KG1 (cell line): ENCODE results near the gene CERT1.

ENCODE experiments used
- DNase-seq: peaks from one replicate; lab custom pipeline; 2025; lab: John Stamatoyannopoulos, UW

Gene CERT1

DNA sequence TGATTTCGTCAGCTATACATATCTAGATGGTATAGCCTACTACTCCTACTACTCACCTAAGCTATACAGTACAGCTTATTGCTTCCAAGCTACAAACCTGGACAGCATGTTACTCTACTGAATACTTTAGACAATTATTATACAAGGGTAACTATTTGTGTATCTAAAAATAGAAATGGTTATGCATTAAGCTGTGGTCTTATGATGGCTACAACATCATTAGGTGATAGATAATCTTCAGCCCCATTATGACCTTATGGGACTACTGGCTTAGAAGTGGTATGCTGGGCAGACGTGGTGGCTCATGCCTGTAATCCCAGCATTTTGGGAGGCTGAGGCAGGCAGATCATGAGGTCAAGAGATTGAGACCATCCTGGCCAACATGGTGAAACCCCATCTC lies 40.2 kb downstream of the CERT1 start:
- no peak for DNase-seq

DNA sequence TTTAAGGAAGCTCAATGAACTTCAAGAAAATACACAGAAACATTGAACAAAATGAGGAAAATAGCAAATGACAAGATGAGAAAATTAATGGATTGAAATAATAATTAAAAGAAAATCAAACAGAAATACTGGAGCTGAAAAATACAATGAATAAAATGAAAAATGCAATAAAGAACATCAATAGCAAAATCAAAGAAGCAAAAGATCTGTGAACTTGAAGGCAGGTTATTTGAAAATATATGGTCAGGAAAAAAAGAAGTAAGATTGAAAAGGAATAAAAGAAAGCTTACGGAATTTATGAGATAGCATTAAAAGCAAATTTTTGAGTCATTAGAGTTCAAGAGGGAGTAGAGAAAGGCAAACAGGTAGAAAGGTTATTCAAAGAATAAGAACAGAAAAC lies 42.4 kb downstream of the CERT1 start:
- DNase-seq = no peak

GRCh38 chr5:75468593-75468992 lies 42.8 kb downstream of the CERT1 start:
- no peak for DNase-seq

DNA sequence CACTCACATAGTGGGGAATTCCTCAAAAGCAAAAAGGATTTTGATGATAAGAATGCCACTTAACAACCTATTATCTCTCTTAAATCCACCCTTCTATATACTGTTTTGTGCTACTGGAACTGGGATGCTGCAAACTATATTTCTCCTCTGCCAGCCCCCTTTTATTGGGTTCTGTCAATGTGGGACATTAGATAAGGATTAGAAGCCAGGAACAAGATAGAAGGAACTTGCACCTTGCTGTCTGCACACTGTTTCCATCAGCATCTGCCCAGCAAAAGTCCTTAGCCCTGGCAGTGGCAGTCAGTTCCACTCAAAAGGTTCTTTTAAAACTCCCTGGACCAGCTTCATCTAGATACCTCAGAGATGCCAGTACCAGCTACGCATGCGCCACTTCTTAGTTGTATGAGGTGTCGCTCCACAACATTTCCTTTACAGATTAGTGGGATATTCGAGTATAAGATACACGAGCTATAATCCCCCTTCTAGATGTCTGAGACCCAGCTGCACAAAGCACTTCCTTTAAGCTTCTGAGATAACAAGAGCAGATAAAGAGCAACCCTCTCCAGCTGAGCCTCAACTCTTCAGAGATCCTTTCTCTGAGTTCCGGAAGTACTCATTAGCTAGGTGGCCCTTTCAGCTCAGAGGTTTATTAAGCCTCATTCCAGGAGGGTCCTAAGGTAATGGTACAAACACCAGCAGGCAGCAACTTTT lies 45.3 kb downstream of the CERT1 start:
- no peak for DNase-seq

- DNase-seq = no peak
Measured at GRCh38 chr5:75465480-75465879, 45.9 kb downstream of the CERT1 start.

DNA sequence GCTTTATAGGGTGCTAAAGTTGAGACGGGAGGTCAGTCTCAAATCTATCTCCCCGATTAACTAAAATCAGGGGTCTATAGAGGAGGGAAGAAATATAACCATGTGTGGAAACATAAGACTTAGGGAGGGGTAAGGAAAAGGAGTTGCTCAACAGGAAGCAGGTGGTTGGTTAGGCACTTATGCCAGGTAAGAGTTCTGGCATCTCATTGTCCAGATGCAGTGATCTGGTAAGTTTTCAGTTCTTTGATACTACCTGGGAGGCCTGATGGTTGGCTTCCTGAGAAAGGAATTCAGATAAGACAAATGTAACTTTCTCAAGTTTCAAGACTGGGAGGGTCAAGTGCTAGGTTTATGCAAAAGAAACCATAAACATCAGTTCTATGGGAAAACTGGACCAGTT lies 47.7 kb downstream of the CERT1 start:
- DNase-seq = no peak

- DNase-seq = no peak
Measured at GRCh38 chr5:75461679-75462078, 49.8 kb downstream of the CERT1 start.

GRCh38 chr5:75460942-75461610 lies 50.4 kb downstream of the CERT1 start:
- no peak for DNase-seq

DNA sequence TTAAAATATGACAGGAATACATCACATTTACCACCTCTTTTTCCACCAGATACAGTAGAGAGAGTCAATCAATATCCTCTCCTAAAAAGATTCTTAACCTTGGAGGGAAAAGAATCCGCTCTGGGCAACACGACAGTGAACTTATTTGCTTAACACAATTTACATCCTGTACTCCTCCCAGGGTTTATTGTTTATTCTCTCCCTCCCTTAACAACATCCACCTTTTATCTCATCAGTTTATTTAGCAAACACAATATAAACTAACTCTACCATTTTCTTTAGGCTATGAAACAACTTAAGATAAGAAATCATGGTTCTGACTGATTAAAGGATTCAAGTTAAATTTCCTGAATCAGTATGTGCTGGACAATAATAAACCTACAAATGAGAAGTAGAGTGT lies 50.9 kb downstream of the CERT1 start:
- no peak for DNase-seq

DNA sequence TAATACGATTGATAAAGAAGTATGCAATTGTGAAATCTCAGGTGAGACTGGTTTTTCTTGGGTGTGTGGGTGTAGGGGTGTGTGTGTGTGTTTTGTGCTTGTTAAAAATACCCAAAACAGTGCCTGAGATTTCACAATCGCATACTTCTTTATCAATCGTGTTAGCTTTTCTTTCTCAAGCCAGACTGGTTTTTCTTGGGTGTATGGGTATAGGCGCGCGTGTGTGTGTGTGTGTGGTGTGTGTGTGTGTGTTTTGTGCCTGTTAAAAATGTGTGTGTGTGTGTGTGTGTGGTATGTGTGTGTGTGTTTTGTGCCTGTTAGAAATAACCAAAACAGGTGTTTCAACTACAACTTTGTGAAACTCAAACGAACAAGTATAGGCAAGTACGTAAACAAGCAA lies 53.7 kb downstream of the CERT1 start:
- no peak for DNase-seq

DNA sequence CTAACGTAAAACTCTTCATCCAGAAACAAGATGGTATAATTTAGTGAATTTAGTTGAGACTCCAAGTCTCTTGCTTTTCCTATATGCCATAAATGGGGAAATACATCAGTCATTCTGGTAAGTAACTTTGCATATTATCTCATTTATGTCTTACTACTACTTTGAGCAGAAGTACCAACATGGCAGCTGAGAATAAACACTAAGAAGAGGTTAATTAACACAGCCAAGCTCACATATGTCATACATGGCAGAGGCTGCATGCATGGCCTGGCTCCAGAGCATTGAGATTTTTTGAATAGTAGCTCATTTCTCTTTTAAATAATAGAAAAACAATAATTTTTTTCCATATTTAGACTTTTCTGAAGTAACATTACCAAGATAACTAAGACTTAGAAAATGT lies 54.3 kb downstream of the CERT1 start:
- no peak for DNase-seq

DNA sequence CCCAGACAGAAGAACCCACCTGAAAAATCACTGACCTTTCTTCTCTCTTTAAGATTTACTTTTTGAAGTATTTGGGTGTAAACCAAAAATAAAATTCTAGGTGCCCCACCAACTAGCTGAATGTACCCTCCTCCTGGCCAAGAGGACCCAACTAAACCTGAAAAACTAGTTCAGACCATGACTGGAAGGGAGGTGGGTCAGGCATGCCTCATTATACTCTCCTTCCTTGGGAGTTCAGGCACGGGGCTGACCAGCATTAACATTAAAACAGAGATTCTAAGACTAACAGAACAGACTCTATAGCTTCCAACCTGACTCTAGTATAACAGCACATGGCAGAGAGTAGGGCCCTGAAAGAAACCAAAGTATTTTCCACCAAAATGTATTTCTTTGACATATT lies 61.4 kb downstream of the CERT1 start:
- DNase-seq = no peak

GRCh38 chr5:75446068-75446467 lies 65.4 kb downstream of the CERT1 start:
- DNase-seq = no peak

GRCh38 chr5:75441560-75441959 lies 69.9 kb downstream of the CERT1 start:
- DNase-seq = no peak

- DNase-seq = no peak
Measured at GRCh38 chr5:75439276-75439675, 72.2 kb downstream of the CERT1 start.

DNA sequence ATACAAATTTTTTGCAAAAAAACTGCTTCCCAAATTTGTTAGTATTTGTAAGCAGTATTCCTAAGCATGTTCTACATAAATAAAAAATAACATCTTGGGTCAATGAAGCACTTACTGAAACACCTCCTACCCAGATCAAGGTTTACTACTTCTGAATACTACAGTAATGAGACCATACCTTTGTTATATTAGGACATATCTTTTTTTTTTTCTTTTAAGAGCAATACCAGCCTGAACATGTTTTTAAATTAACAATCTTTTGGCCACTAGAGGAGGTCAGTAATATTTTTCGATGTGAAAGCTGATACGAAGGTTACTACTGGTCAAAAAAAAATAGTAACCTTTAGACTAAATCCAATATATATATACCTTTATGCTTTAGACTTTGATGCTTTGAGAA lies 72.7 kb downstream of the CERT1 start:
- no peak for DNase-seq

DNA sequence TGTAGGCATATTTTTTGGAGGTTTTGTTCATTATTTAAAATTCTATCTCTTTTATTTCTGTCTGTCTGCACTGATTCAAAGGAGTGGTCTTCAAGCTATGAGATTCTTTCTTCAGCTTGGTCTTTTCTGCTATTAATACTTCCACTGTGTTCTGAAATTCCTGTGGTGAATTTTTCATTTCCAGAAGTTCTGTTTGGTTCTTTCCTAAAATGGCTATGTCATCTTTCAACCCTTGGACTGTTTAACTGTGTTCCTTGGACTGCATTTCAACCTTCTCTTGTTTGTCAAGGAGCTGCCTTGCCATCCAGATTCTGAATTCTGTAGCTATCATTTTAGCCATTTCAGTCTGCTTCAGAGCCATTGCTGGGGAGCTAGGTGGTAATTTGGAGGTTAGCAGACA lies 76.3 kb downstream of the CERT1 start:
- DNase-seq = no peak

GRCh38 chr5:75433814-75434506 lies 77.5 kb downstream of the CERT1 start:
- DNase-seq = no peak

GRCh38 chr5:75414241-75414640 lies 97.2 kb downstream of the CERT1 start:
- no peak for DNase-seq

DNA sequence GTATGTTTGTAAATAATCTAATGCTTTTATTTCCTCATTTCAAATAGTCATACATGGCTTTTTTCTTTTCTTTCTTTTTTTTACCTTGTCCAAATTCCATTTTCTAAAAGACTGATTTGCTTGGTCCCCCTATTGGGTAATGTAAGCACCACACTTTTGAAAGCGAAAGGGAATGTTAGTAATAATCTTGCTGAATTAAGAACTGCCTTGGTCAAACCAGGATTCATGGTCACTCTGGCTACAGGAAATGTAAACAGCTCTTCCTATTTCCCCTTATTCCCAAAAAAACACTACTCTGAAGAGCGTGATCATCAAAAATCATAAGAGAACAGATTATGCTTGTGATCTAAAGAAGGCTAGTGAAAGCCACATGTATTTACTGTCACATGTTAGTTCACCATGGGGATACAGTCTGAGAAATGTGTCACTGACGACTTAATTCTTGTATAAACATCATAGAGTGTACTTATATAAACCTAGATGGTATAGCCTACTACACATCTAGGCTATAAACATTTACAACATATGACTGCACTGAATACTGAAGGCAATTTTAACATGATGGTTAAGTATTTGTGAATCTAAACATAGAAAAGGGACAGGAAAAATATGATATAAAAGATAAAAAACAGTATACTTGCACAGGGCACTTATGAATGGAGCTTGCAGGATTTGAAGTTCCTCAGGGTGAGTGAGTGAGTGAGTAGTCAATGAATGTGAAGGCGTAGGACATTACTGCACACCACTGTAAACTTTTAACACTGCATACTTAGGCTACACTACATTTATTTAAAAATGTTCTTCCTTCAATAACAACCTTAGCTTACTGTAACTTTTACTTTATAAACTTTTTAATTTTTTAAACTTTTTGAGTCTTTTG lies 99.1 kb downstream of the CERT1 start:
- no peak for DNase-seq

DNA sequence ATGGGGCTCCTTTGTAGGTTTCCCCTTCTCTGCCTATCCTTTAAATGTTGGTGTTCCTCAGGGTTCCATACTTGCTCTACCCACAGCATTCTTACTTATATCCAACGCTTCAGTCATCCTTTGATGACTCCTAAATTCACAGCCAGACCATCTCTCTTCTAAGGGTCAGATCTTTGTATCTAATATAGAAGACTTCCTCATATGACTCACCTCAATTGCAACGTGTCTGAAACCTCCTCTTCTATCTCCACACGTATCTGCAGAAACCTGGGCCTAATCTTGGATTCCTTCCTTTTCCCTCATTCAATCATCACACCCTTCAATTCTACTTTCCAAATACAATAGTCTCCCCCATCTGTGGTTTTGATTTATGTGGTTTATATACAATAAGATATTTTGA lies 106.1 kb downstream of the CERT1 start:
- DNase-seq = no peak

DNA sequence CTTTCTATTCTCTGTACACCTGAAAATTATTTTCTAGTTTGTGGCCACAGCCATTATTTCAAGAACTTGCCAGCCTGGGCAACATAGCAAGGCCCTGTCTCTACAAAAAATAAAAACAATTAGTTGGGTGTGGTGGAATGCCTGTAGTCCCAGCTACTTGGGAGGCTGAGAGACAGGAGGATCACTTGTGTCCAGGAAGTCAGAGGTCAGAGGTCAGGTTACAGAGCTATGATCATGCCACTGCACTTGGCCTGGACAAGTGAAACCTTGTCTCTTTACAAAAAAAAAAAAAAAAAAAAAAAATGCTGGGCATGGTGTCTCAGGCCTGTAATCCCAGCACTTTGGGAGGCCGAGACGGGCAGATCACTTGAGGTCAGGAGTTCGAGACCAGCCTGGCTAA lies 116.2 kb downstream of the CERT1 start:
- no peak for DNase-seq
